K562 (cell line): ENCODE data around the gene LYPD3. TPM values are rescaled to one million over a fixed set of nuclear protein-coding genes. Genes with fewer than 3 reads are reported as not detected.

Source experiments
- ATAC-seq: fragments of 200-7000 bp; cut with Tn5 transposase; 3 replicates; pipeline ENCODE4 v1.9.1; 2020; ENCODE audit warnings: moderate library complexity
- BruUV-seq: library from RNA; stranded (reverse); fragments of 400-500 nt; replicated peaks from 2 replicates; lab custom pipeline; 2021; lab: Mats Ljungman, UMichigan
- CTCF ChIA-PET: fragments of 300-600 bp; formaldehyde crosslinking; extraction: SDS; loops from one replicate; lab custom pipeline; 2021; ENCODE audit warnings: low intra/inter-chr PET ratio; lab: Yijun Ruan, JAX
- POLR2A ChIA-PET: fragments of 300-600, 350-650 bp; sonication (Branson Sonifier 250); formaldehyde crosslinking; extraction: SDS; loops from one replicate; lab custom pipeline; 2021; ENCODE audit warnings: antibody characterized with exemption, inconsistent platforms; lab: Yijun Ruan, JAX
- DNase-seq, 4 experiments: peaks; one replicate each; pipeline versions ENCODE4 v3.0.0 to v3.0.0-alpha.2; 2011 to 2018; ENCODE audit warnings: low spot score in 3 of 4, mixed read lengths in 3 of 4; ENCODE audit errors: extremely low read depth in 1 of 4
- FAIRE-seq: peaks from 2 replicates; lab custom pipeline; 2011; peaks lifted over from hg19 to GRCh38; lab: Jason Lieb, UNC
- H2AFZ ChIP-seq: 2 replicates; pipeline ENCODE4 v1.6.0; 2011; ENCODE audit warnings: low read depth, low read length, control low read depth, inconsistent platforms
- H3K27ac ChIP-seq: fragments of 200-600 bp; 3 replicates; pipeline ENCODE4 v1.8.0; 2011; ENCODE audit warnings: low read depth, mild to moderate bottlenecking, control low read depth, inconsistent platforms, low read length, moderate library complexity, mixed read lengths; ENCODE audit errors: extremely low read depth
- H3K27me3 ChIP-seq, 2 experiments: fragments of 300-600 bp in 1 of 2; 2 replicates in 1 of 2; 3 replicates in 1 of 2; pipeline versions ENCODE4 v1.6.0 to v1.8.0; 2011; ENCODE audit warnings: inconsistent platforms in 2 of 2, low read length in 2 of 2, mild to moderate bottlenecking in 1 of 2, mixed read lengths in 1 of 2, moderate library complexity in 1 of 2; ENCODE audit not compliant: control insufficient read depth in 2 of 2, insufficient read depth in 2 of 2
- H3K36me3 ChIP-seq: fragments of 300-600 bp; 3 replicates; pipeline ENCODE4 v1.8.0; 2011; ENCODE audit warnings: mild to moderate bottlenecking, low read length, inconsistent platforms; ENCODE audit not compliant: control insufficient read depth, insufficient read depth
- H3K4me1 ChIP-seq, 2 experiments: fragments of 200-600 bp in 1 of 2; replicated peaks in 1 of 2; 2 replicates in 1 of 2; 3 replicates in 1 of 2; pipeline versions ENCODE4 v1.5.1 to v1.8.0; 2011; ENCODE audit warnings: inconsistent platforms in 2 of 2, low read length in 2 of 2, mild to moderate bottlenecking in 1 of 2, mixed read lengths in 1 of 2, moderate library complexity in 1 of 2; ENCODE audit not compliant: control insufficient read depth in 2 of 2, insufficient read depth in 2 of 2
- H3K4me2 ChIP-seq: 2 replicates; pipeline ENCODE4 v1.6.1; 2011; ENCODE audit warnings: low read length, control low read depth, inconsistent platforms, mixed read lengths; ENCODE audit not compliant: insufficient read depth
- H3K4me3 ChIP-seq: fragments of 200-600 bp; sonication (generic), shearing (Covaris generic); 2 replicates; pipeline ENCODE4 v1.5.1; 2016; ENCODE audit warnings: control low read depth, inconsistent platforms
- H3K79me2 ChIP-seq: fragments of 200-600 bp; 3 replicates; pipeline ENCODE4 v1.8.0; 2011; ENCODE audit warnings: low read length, inconsistent platforms; ENCODE audit not compliant: control insufficient read depth, insufficient read depth
- H3K9ac ChIP-seq, 2 experiments: 2 replicates each; pipeline versions ENCODE4 v1.6.0 to v1.6.1; 2011; ENCODE audit warnings: low read depth in 2 of 2, low read length in 2 of 2, control low read depth in 1 of 2, inconsistent platforms in 1 of 2, mild to moderate bottlenecking in 1 of 2, mixed read lengths in 1 of 2; ENCODE audit not compliant: insufficient read depth in 1 of 2
- H3K9me1 ChIP-seq: one replicate; pipeline ENCODE4 v1.6.0; 2011; ENCODE audit warnings: inconsistent platforms, mild to moderate bottlenecking, low read length, moderate library complexity; ENCODE audit not compliant: control insufficient read depth, insufficient read depth
- H3K9me3 ChIP-seq: replicated peaks from 2 replicates; pipeline ENCODE4 v1.5.1; 2011; ENCODE audit warnings: low read depth, low read length, inconsistent platforms; ENCODE audit not compliant: control insufficient read depth, insufficient read depth
- H4K20me1 ChIP-seq: replicated peaks from 2 replicates; pipeline ENCODE4 v1.6.1; 2011; ENCODE audit warnings: low read length, inconsistent platforms, mixed read lengths; ENCODE audit not compliant: control insufficient read depth, insufficient read depth
- BCOR ChIP-seq: fragments of 450-650 bp; IDR thresholded peaks from 2 replicates; pipeline ENCODE4 v1.6.1; 2016
- CEBPB ChIP-seq: fragments of 450-650 bp; IDR thresholded peaks from 2 replicates; pipeline ENCODE4 v1.6.1; 2016; ENCODE audit warnings: missing genetic modification characterization, missing compliant biosample characterization
- ELF4 ChIP-seq: fragments of 450-650 bp; formaldehyde crosslinking; IDR thresholded peaks from 2 replicates; pipeline ENCODE4 v1.4.0; 2022; ENCODE audit warnings: missing genetic modification characterization
- ESRRA ChIP-seq: fragments of 450-650 bp; IDR thresholded peaks from 2 replicates; pipeline ENCODE4 v1.6.1; 2014; ENCODE audit warnings: low read depth, mild to moderate bottlenecking, moderate library complexity, borderline replicate concordance
- GTF2A2 ChIP-seq: IDR thresholded peaks from 2 replicates; pipeline ENCODE4 v1.6.1; 2016; ENCODE audit warnings: mild to moderate bottlenecking, missing genetic modification characterization, missing compliant biosample characterization
- LARP7 ChIP-seq: fragments of 450-650 bp; IDR thresholded peaks from 2 replicates; pipeline ENCODE4 v1.6.1; 2016
- MEF2D ChIP-seq: conservative IDR thresholded peaks from 2 replicates; pipeline ENCODE4 v1.6.1; 2016; ENCODE audit warnings: low read depth, missing genetic modification characterization, missing compliant biosample characterization
- RBM25 ChIP-seq: fragments of 200-400 bp; formaldehyde crosslinking; IDR thresholded peaks from 2 replicates; pipeline ENCODE4 v1.6.1; 2018; ENCODE audit warnings: low read length, low read depth, moderate library complexity; ENCODE audit not compliant: severe bottlenecking
- SNIP1 ChIP-seq: fragments of 450-650 bp; IDR thresholded peaks from 2 replicates; pipeline ENCODE4 v1.7.1; 2017; ENCODE audit warnings: low read depth, mild to moderate bottlenecking
- YBX1 ChIP-seq: fragments of 450-650 bp; IDR thresholded peaks from 2 replicates; pipeline ENCODE4 v1.7.1; 2016; ENCODE audit warnings: mild to moderate bottlenecking
- YY1 ChIP-seq, 3 experiments: IDR thresholded peaks; 2 replicates each; pipeline ENCODE4 v1.6.1; 2011; ENCODE audit warnings: low read length in 2 of 3, mild to moderate bottlenecking in 2 of 3, moderate library complexity in 2 of 3, borderline replicate concordance in 1 of 3, control low read depth in 1 of 3, low read depth in 1 of 3; ENCODE audit not compliant: insufficient read depth in 3 of 3, insufficient replicate concordance in 2 of 3, control insufficient read depth in 1 of 3, insufficient read length in 1 of 3; ENCODE audit errors: extremely low read depth in 1 of 3
- ZFX ChIP-seq: sonication (generic); formaldehyde crosslinking; IDR thresholded peaks from 2 replicates; pipeline ENCODE4 v1.8.0; 2022; ENCODE audit warnings: mild to moderate bottlenecking, missing genetic modification reagents, moderate library complexity
- ZNF12 ChIP-seq: sonication (generic); formaldehyde crosslinking; IDR thresholded peaks from 2 replicates; pipeline ENCODE4 v1.4.0; 2020; ENCODE audit warnings: mild to moderate bottlenecking, missing genetic modification reagents
- ZNF785 ChIP-seq: fragments of 250-450 bp; sonication (Bioruptor Pico); IDR thresholded peaks from 2 replicates; pipeline ENCODE4 v1.4.0; 2020; ENCODE audit warnings: mild to moderate bottlenecking
- WGBS: fragments of 100-300 bp; shearing (Covaris generic); methylation state at CpG from one replicate; pipeline ENCODE4 v1.1.6; 2016; ENCODE audit warnings: low coverage, mixed read lengths; ENCODE audit not compliant: insufficient coverage; ENCODE audit errors: missing lambda C conversion rate; 5-methylcytosine and 5-hydroxymethylcytosine counted together
- in situ Hi-C: fragments of 300-500 bp; cut with MboI; formaldehyde crosslinking; loops from 4 replicates; pipeline ENCODE4 v1.15.0; 2018; ENCODE audit warnings: inconsistent platforms, mixed read lengths
- intact Hi-C: fragments of 100-400 bp; cut with micrococcal nuclease; formaldehyde crosslinking; loops from 2 replicates; pipeline ENCODE4 v1.14.2; 2022
- polyA plus RNA-seq, 8 experiments: library from polyadenylated mRNA; depleted of rRNA in 4 of 8; stranded (reverse) in 5 of 8; unstranded in 3 of 8; fragments of >200 nt; fragmentation: Nextera tagmentation in 2 of 8; fragmentation: Illumina TruSeq in 1 of 8; extraction: Ambion mirVana in 2 of 8; extraction: Trizol in 1 of 8; gene quantifications; 2 replicates each; pipeline versions ENCODE4 v1.2.1 to v1.2.3, GENCODE V29; 2011 to 2014; ENCODE audit warnings: inconsistent platforms in 1 of 8, missing spikeins in 1 of 8
- total RNA-seq, 7 experiments: library from RNA; depleted of rRNA in 6 of 7; stranded (reverse); fragments of >200 nt in 6 of 7; fragmentation: Illumina TruSeq in 2 of 7; extraction: Trizol in 2 of 7; gene quantifications; 2 replicates each; pipeline versions ENCODE4 v1.2.1 to v1.2.3, GENCODE V29; 2011 to 2021; ENCODE audit warnings: low replicate concordance in 1 of 7
- TF ChIP-seq, protein P1 (sequence below): fragments of 200-800 bp; sonication (Bioruptor generic); IDR thresholded peaks from 2 replicates; pipeline ENCODE4 v1.6.1; 2016; ENCODE audit warnings: missing genetic modification characterization, missing compliant biosample characterization

The LYPD3 gene
- total and polyA plus RNA-seq, 9 of the 15 experiments (the other 6 are each of a cell fraction or from before 2014, with no cell fraction given): 0.04 to 0.33 (median 0.20) TPM; not detected in 1

DNA sequence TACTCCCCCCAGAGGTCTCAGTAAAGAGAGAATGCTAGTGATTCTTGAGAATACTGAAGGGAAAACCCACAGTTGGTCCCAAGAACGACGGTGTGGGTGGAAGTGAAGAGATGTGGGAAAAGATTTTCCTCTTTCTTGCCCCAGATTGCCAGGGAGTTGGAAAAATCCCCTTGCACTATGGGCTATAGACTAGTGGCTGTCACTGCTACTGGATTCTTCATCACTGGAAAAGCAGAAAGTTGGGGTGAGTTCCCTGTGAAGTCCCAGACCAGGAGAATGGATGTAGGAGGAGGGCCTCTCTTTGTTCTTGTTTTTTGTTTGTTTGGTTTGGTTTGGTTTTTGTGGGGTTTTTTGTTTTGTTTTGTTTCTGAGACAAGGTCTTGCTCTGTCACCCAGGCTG, 11.4 kb downstream of the LYPD3 start:
- POLR2A ChIA-PET: interaction anchor here (0.6 kb wide), 1 partner anchor 16 kb away, joined by 3 read pairs; no protein-coding TSS in a partner anchor
- no TSS peak for BruUV-seq
- intact Hi-C loops: no loop called here

DNA sequence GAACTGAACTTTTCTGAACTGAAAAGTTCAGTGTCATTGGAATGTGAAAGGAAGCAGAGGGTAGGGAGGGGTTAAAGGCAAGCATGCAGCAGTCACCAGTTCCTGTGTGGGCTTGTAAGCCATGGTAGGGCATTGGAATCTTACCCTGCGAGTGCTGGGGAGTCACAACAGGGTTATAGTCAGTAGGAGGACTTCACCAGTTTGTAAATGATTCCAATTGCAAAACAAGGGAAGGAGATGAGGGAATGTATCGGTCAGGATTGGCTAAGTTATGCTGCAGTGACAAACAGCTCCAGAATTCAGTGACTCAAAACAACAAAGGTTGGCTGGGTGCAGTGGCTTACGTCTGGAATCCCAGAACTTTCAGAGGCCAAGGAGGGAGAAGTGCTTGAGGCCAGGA, 12.8 kb downstream of the LYPD3 start:
- WGBS: 8% methylated on average over 3 of the region's 3 CpGs
- no peak for ATAC-seq
- no peak overlapping the region for H3K4me3 ChIP-seq
- H3K4me2 ChIP-seq: no peak overlapping the region
- H3K36me3 ChIP-seq: no peaks in the 10 kb centered on the region
- no peak for DNase-seq
- peaks cover 2% of the 10 kb centered on the region in 2 experiments; a peak in 2 of 5 replicates for H3K4me1 ChIP-seq
- H3K27ac ChIP-seq: no peak overlapping the region
- no peaks in the 10 kb centered on the region; the same call in 1 of the 2 replicates for H3K9me3 ChIP-seq
- H4K20me1 ChIP-seq: no peaks in the 10 kb centered on the region
- no peak overlapping the region for H2AFZ ChIP-seq
- no peaks in the 10 kb centered on the region for H3K9me1 ChIP-seq
- POLR2A ChIA-PET: no interaction called here
- CTCF ChIA-PET: no interaction called here
- no peak for FAIRE-seq
- intact Hi-C loops (no loop called here), in situ Hi-C loops (no loop called here)
- no peaks in the 10 kb centered on the region for H3K79me2 ChIP-seq
- H3K9ac ChIP-seq: no peak overlapping the region
- BruUV-seq: no TSS peak
- no peaks in the 10 kb centered on the region for H3K27me3 ChIP-seq
- TF ChIP-seq BCOR: peak; percentile 37; the same call in 1 of the 2 replicates
- TF ChIP-seq, protein P1, sequence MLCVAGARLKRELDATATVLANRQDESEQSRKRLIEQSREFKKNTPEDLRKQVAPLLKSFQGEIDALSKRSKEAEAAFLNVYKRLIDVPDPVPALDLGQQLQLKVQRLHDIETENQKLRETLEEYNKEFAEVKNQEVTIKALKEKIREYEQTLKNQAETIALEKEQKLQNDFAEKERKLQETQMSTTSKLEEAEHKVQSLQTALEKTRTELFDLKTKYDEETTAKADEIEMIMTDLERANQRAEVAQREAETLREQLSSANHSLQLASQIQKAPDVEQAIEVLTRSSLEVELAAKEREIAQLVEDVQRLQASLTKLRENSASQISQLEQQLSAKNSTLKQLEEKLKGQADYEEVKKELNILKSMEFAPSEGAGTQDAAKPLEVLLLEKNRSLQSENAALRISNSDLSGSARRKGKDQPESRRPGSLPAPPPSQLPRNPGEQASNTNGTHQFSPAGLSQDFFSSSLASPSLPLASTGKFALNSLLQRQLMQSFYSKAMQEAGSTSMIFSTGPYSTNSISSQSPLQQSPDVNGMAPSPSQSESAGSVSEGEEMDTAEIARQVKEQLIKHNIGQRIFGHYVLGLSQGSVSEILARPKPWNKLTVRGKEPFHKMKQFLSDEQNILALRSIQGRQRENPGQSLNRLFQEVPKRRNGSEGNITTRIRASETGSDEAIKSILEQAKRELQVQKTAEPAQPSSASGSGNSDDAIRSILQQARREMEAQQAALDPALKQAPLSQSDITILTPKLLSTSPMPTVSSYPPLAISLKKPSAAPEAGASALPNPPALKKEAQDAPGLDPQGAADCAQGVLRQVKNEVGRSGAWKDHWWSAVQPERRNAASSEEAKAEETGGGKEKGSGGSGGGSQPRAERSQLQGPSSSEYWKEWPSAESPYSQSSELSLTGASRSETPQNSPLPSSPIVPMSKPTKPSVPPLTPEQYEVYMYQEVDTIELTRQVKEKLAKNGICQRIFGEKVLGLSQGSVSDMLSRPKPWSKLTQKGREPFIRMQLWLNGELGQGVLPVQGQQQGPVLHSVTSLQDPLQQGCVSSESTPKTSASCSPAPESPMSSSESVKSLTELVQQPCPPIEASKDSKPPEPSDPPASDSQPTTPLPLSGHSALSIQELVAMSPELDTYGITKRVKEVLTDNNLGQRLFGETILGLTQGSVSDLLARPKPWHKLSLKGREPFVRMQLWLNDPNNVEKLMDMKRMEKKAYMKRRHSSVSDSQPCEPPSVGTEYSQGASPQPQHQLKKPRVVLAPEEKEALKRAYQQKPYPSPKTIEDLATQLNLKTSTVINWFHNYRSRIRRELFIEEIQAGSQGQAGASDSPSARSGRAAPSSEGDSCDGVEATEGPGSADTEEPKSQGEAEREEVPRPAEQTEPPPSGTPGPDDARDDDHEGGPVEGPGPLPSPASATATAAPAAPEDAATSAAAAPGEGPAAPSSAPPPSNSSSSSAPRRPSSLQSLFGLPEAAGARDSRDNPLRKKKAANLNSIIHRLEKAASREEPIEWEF (CRISPR knock-in tag): no peak
- no peak for TF ChIP-seq ESRRA
- no peak for TF ChIP-seq RBM25
- TF ChIP-seq ELF4: no peak
- no peak for TF ChIP-seq LARP7
- TF ChIP-seq MEF2D (tag): no peak
- TF ChIP-seq ZNF12 (CRISPR knock-in tag): peak; percentile 99
- no peak for TF ChIP-seq SNIP1
- no peak for TF ChIP-seq YBX1
- no peak for TF ChIP-seq GTF2A2 (tag)
- TF ChIP-seq ZNF785 (CRISPR knock-in tag): no peak

More for the DNA sequence above, 11.4 kb downstream of the LYPD3 start:
- Histone ChIP-seq H3K4me2 (no peak overlapping the region), H4K20me1 (no peaks in the 10 kb centered on the region), H3K9me1 (no peaks in the 10 kb centered on the region), H3K4me1 (peaks cover 5 to 7% of the 10 kb centered on the region in 2 experiments; a peak in 2 of 5 replicates), H3K79me2 (no peaks in the 10 kb centered on the region), H2AFZ (no peak overlapping the region), H3K9me3 (no peaks in the 10 kb centered on the region; the same call in 1 of the 2 replicates), H3K27ac (no peak overlapping the region), H3K9ac (no peak overlapping the region), H3K4me3 (no peak overlapping the region), H3K27me3 (no peaks in the 10 kb centered on the region), H3K36me3 (no peaks in the 10 kb centered on the region)
- CTCF ChIA-PET: no interaction called here
- DNase-seq (no peak), FAIRE-seq (no peak), ATAC-seq (no peak)
- WGBS: 6% methylated on average over 2 of the region's 2 CpGs
- TF ChIP-seq ZFX (no peak), YY1 (IDR thresholded peaks at IDR 0.05; ENCODE audit: borderline replicate concordance in 1 of 3, control insufficient read depth in 1 of 3, extremely low read depth in 1 of 3, insufficient read depth in 3 of 3, insufficient read length in 1 of 3, insufficient replicate concordance in 2 of 3, low read depth in 1 of 3, low read length in 2 of 3) (no peak), CEBPB (tag) (no peak)
- in situ Hi-C loops: no loop called here
